ENCODE data around the gene LYSET. TPM values are rescaled to one million over a fixed set of nuclear protein-coding genes. Genes with fewer than 3 reads are reported as not detected.

The LYSET gene
- total RNA-seq, 1 experiment from 2014 or later = 25.6 TPM

- TF ChIP-seq ZSCAN18 (CRISPR knock-in tag; IDR thresholded peaks at IDR 0.05) = no peak
- no peak for TF ChIP-seq SP1 (CRISPR knock-in tag; conservative IDR thresholded peaks at IDR 0.05)
- TF ChIP-seq ZNF532 (CRISPR knock-in tag; IDR thresholded peaks at IDR 0.05; ENCODE audit: borderline replicate concordance) = no peak
Observed at GRCh38 chr14:93228550-93228949, 43.4 kb downstream of the LYSET start (continued).

- no peaks in the 10 kb centered on the region for H3K4me1 Mint-ChIP-seq
- DNase-seq (ENCODE audit: low spot score) (no peak), ATAC-seq (no peak)
- ChIA-PET POLR2A (no interaction called here), CTCF (interaction anchor here (2.0 kb wide), 1 partner anchor 23 kb away, joined by 5 read pairs; the partner anchor contains the start of genes GON7 and UBR7)
- H3K27ac Mint-ChIP-seq = no peak overlapping the region
- H3K4me3 Mint-ChIP-seq = no peak overlapping the region
- H3K27me3 Mint-ChIP-seq (ENCODE audit: low read depth) = no peaks in the 10 kb centered on the region
- TF ChIP-seq STAT6 (CRISPR knock-in tag; conservative IDR thresholded peaks at IDR 0.05; ENCODE audit: low read depth) (no peak), SMAD4 (CRISPR knock-in tag; IDR thresholded peaks at IDR 0.05) (no peak), ZNF512 (CRISPR knock-in tag; IDR thresholded peaks at IDR 0.05; ENCODE audit: borderline replicate concordance) (no peak), ZNF219 (CRISPR knock-in tag; IDR thresholded peaks at IDR 0.05; ENCODE audit: borderline replicate concordance) (no peak), ATF3 (CRISPR knock-in tag; conservative IDR thresholded peaks at IDR 0.05) (no peak), TCF7 (CRISPR knock-in tag; IDR thresholded peaks at IDR 0.05; ENCODE audit: low read depth) (no peak)
- peaks cover 4% of the 10 kb centered on the region; the same call in 1 of the 2 replicates for H3K9me3 Mint-ChIP-seq
- H3K36me3 Mint-ChIP-seq = peaks cover 23% of the 10 kb centered on the region
Observed at GRCh38 chr14:93230539-93230938, 45.4 kb downstream of the LYSET start.

- Mint-ChIP-seq H3K27me3 (ENCODE audit: low read depth) (no peaks in the 10 kb centered on the region), H3K4me3 (no peak overlapping the region), H3K9me3 (peaks cover 4% of the 10 kb centered on the region; the same call in 1 of the 2 replicates), H3K36me3 (peaks cover 23% of the 10 kb centered on the region), H3K4me1 (no peaks in the 10 kb centered on the region), H3K27ac (no peak overlapping the region)
- ATAC-seq (no peak), DNase-seq (ENCODE audit: low spot score) (no peak)
- peak; percentile 47; the same call in 1 of the 2 replicates for TF ChIP-seq USF2 (CRISPR knock-in tag; IDR thresholded peaks at IDR 0.05)
- no peak for TF ChIP-seq ATF2 (CRISPR knock-in tag; IDR thresholded peaks at IDR 0.05; ENCODE audit: borderline replicate concordance, low read depth)
- TF ChIP-seq NFYB (CRISPR knock-in tag; conservative IDR thresholded peaks at IDR 0.05; ENCODE audit: low read depth) = no peak
- POLR2A ChIA-PET = no interaction called here
- CTCF ChIA-PET = interaction anchor here (1.7 to 2.0 kb wide), 2 partner anchors 24 to 388 kb away, joined by 5 to 6 read pairs; partner anchors contain the start of genes GON7 and UBR7
Observed at GRCh38 chr14:93231129-93231979, 46.2 kb downstream of the LYSET start.

Measured in WTC11 (cell line).